HG02938 (cell line): Measurements from ENCODE around the gene VAPA.

Source experiments
- ATAC-seq: cut with Tn5 transposase; IDR thresholded peaks from one replicate; pipeline ENCODE4 v1.9.1; 2021; ENCODE audit warnings: mild to moderate bottlenecking, moderate library complexity; ENCODE audit not compliant: unreplicated experiment

The VAPA gene

GRCh38 chr18:9931678-9932077 is 17.9 kb downstream of the VAPA start:
- no peak for ATAC-seq

GRCh38 chr18:9933865-9934264 is 20.0 kb downstream of the VAPA start:
- no peak for ATAC-seq

- no peak for ATAC-seq
Observed at GRCh38 chr18:9934274-9934673, 20.5 kb downstream of the VAPA start.

- no peak for ATAC-seq
Observed at GRCh38 chr18:9941103-9941502, 27.3 kb downstream of the VAPA start.

- no peak for ATAC-seq
Observed at GRCh38 chr18:9941660-9942059, 27.8 kb downstream of the VAPA start.

- no peak for ATAC-seq
Observed at GRCh38 chr18:9943311-9943710, 29.5 kb downstream of the VAPA start.

GRCh38 chr18:9944805-9945204 is 31.0 kb downstream of the VAPA start:
- no peak for ATAC-seq

- ATAC-seq: no peak
Observed at GRCh38 chr18:9946831-9947230, 33.0 kb downstream of the VAPA start.

- ATAC-seq: no peak
Observed at GRCh38 chr18:9947248-9947647, 33.4 kb downstream of the VAPA start.

GRCh38 chr18:9949315-9949714 is 35.5 kb downstream of the VAPA start:
- no peak for ATAC-seq

- no peak for ATAC-seq
Observed at GRCh38 chr18:9949861-9950260, 36.0 kb downstream of the VAPA start.

- ATAC-seq: no peak
Observed at GRCh38 chr18:9950289-9951016, 36.6 kb downstream of the VAPA start.

- ATAC-seq: no peak
Observed at GRCh38 chr18:9951022-9951859, 37.4 kb downstream of the VAPA start.

GRCh38 chr18:9952633-9953416 is 39.0 kb downstream of the VAPA start:
- no peak for ATAC-seq

- no peak for ATAC-seq
Observed at GRCh38 chr18:9958861-9959399, 45.1 kb downstream of the VAPA start.

- no peak for ATAC-seq
Observed at GRCh38 chr18:9959564-9959963, 45.7 kb downstream of the VAPA start.

- ATAC-seq: no peak
Observed at GRCh38 chr18:9960258-9960904, 46.6 kb downstream of the VAPA start.

GRCh38 chr18:9961041-9961440 is 47.2 kb downstream of the VAPA start:
- ATAC-seq: no peak

GRCh38 chr18:9965711-9966624 is 52.2 kb downstream of the VAPA start:
- ATAC-seq: no peak
